GM13977 (cell line): Measurements from ENCODE around the gene PTCH2.
"Not testable (repeated sequence)": the region's sequence is repeated elsewhere in the genome, so short reads cannot be mapped to it uniquely, and the experiment has no call there.

Experiments
- DNase-seq: peaks from one replicate; pipeline ENCODE4 v3.0.0; 2012; ENCODE audit warnings: low spot score
- in situ Hi-C: fragments of 300-500 bp; cut with MboI; formaldehyde crosslinking; loops from one replicate; pipeline ENCODE4 v1.12.0; 2022; ENCODE audit warnings: low sequenced_read_pairs, low pct_unique_long_range_greater_than_20kb, mixed read lengths, inconsistent platforms; ENCODE audit not compliant: unreplicated experiment
- TF ChIP-seq, protein P1 (sequence below): IDR thresholded peaks from 2 replicates; pipeline ENCODE4 v1.5.1; 2012; ENCODE audit warnings: mild to moderate bottlenecking, control low read depth; ENCODE audit not compliant: insufficient read depth; ENCODE audit errors: extremely low read depth, missing control alignments

The PTCH2 gene

DNA sequence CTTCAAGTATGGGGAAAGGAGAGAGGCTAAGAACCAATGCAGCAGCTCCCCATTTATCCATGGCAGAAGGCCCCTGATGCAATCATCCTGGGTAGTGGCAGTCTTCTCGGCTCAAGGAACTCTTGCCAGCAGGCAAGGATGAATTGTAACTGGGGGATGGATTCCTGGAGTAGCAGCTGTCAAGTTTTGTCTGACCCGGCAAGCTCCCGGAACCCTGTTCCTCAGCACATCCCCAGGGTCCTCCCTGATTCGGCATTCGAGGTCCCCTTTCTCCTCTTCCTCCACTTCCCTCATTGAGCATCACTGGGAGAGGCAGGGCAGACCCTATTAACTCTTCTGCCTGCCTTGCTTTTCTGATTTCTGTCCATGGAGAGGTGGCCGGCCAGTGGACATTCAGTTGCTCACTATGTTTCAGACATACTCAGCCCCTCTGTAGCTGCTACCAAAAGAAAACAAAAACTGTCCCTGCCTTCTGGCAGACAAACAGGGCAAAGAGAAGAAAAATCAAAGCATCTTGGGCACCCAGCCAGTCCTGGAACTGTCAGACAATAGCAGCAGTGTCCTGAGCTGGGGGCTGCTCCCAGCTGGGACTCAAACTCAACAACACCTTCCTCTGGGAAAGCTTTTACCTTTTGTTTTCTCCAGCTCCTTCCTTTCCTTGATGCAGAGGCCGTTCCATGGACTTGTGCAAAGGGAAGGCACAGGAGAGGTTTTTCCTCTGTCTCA, 5.6 kb upstream of the PTCH2 start:
- in situ Hi-C loops: loop anchor here (25.0 kb wide), 1 partner anchor 464 kb away; no protein-coding TSS in a partner anchor

DNA sequence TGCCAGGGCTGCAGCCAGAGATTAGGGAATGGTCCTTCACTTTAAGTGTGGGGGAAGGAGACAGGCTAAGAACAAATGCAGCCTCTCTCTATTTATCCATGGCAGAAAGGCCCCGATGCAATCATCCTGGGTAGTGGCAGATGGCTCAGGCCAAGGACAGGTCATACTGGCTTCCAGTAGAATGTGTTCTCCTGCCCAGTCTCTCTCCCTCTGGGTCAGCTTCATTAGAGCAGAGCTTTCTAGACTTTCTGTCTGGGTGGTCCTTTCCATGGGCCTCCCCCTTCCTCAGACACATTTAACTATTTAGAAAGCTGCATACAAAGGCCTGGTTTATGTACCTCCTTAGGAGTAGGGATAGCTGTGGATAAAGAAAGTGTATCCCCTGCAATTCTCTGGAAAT, 4.8 kb upstream of the PTCH2 start:
- TF ChIP-seq, protein P1, sequence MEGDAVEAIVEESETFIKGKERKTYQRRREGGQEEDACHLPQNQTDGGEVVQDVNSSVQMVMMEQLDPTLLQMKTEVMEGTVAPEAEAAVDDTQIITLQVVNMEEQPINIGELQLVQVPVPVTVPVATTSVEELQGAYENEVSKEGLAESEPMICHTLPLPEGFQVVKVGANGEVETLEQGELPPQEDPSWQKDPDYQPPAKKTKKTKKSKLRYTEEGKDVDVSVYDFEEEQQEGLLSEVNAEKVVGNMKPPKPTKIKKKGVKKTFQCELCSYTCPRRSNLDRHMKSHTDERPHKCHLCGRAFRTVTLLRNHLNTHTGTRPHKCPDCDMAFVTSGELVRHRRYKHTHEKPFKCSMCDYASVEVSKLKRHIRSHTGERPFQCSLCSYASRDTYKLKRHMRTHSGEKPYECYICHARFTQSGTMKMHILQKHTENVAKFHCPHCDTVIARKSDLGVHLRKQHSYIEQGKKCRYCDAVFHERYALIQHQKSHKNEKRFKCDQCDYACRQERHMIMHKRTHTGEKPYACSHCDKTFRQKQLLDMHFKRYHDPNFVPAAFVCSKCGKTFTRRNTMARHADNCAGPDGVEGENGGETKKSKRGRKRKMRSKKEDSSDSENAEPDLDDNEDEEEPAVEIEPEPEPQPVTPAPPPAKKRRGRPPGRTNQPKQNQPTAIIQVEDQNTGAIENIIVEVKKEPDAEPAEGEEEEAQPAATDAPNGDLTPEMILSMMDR: no peak
- DNase-seq: no peak
- in situ Hi-C loops: loop anchor here (25.0 kb wide), 1 partner anchor 464 kb away; no protein-coding TSS in a partner anchor

More for the DNA sequence above, 5.6 kb upstream of the PTCH2 start:
- TF ChIP-seq, protein P1: no peak
- DNase-seq: no peak

DNA sequence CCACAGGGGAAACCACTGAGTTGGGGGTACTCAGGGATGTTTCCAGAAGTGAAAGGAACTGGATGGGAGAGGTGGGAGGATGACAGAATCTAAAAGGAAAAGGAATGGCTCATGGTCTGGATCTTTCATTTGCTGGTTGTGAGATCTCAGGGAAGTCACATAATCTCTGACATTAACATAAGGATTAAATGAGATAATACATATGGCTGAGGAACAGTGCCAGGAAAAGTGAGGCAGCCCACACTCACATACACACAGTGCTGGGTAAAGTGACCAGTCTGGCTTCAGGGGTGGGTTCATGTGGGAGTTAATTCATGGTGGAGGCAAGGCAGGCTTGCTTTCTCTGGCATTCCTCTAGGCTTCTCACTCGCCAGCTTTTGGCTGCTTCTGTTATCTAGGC, 3.9 kb upstream of the PTCH2 start:
- in situ Hi-C loops: loop anchor here (25.0 kb wide), 1 partner anchor 465 kb away; no protein-coding TSS in a partner anchor
- TF ChIP-seq, protein P1: no peak

DNA sequence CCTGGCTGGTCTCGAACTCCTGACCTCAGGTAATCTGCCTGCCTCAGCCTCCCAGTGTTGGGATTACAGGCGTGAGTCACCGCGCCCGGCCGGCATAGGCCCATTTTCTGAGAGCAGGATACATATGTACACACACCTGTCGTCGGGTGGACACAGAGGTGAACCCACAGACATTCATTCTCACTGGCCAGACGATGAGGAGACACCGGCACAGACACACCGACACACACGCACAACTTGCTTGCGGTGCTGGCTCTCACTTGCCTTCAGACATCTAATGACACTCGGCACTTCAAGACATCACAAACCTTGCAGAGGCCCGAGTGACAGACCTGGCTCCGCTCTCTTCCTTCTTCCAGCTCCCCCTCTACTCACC, 579 bp downstream of the PTCH2 start:
- no peak for DNase-seq
- TF ChIP-seq, protein P1: no peak
- in situ Hi-C loops: loop anchor here (25.0 kb wide), 1 partner anchor 470 kb away; no protein-coding TSS in a partner anchor

More for the DNA sequence above, 3.9 kb upstream of the PTCH2 start:
- no peak for DNase-seq

DNA sequence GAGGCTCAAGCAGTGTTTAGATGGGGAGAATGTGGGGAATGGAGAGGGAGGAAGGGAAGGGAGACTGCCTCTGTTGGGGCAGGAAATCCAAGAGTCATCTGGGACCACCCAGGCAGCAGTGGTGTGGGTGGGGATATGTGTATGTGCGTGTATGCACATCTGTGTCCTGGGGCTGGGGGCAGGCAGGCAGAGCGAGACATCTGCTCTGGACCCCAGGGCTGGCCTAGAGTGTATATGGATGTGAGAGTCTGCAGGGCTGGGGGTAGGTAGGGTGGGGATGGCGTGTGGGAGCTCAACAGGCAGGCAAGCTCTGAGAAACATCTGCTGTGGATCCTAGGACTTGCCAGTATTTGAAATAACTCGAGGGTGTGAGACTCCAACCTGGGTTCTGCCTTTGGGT, 3.5 kb downstream of the PTCH2 start:
- no peak for DNase-seq
- in situ Hi-C loops: loop anchor here (25.0 kb wide), 1 partner anchor 473 kb away; no protein-coding TSS in a partner anchor
- TF ChIP-seq, protein P1: no peak

DNA sequence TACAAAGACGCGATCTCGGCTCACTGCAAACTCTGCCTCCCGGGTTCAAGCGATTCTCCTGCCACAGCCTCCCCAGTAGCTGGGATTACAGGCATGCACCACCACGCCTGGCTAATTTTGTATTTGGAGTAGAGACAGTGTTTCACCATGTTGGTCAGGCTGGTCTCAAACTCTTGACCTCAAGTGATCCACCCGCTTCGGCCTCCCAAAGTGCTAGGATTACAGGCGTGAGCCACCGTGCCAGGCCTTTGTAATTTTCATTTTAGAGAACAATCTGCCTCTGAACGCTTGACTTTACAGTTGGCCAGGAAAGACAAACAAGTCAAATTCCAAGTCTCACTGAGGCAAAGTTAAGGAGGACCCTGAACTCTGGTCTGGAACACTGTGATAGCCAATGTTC, 4.8 kb downstream of the PTCH2 start:
- in situ Hi-C loops: loop anchor here (25.0 kb wide), 1 partner anchor 474 kb away; no protein-coding TSS in a partner anchor
- not testable (repeated sequence) for DNase-seq
